ENCODE data around the gene PDIA4. TPM values are rescaled to one million over a fixed set of nuclear protein-coding genes. Genes with fewer than 3 reads are reported as not detected.
"Not testable (repeated sequence)": the region's sequence is repeated elsewhere in the genome, so short reads cannot be mapped to it uniquely, and the experiment has no call there.

PDIA4 gene
- total RNA-seq, 1 experiment from 2014 or later, result 191 TPM

DNA sequence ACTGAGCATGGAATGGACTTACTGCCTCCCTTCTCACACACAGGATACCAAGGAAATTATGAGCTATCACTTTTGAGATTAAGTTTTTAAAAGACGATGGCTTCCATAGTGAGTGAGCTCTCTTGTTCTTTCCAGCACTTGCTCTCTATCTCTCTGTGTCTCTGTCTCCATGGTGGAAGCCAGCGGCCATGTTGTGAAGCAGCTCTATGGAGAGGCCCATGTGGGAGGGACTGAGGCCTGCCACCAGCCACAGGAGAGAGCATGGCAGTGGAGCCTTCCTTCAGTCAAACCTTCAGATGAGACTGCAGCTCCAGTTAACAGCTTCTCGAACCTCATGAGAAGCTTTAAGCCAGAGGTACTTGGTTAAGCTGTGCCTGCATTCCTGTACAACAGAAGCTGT is 20.5 kb upstream of the PDIA4 start:
- Mint-ChIP-seq H3K27ac (ENCODE audit: low read depth, unreplicated experiment) (no peak overlapping the region), H3K4me1 (ENCODE audit: insufficient read depth, unreplicated experiment) (no peaks in the 10 kb centered on the region), H3K9me3 (ENCODE audit: unreplicated experiment) (no peaks in the 10 kb centered on the region), H3K4me3 (ENCODE audit: unreplicated experiment) (no peak overlapping the region), H3K27me3 (ENCODE audit: insufficient read depth, unreplicated experiment) (no peaks in the 10 kb centered on the region), H3K36me3 (ENCODE audit: insufficient read depth, unreplicated experiment) (no peaks in the 10 kb centered on the region)
- CTCF ChIA-PET, result interaction anchor here (0.5 to 0.9 kb wide), 4 partner anchors 16 to 1339 kb away, joined by 3 to 4 read pairs (median 3); no protein-coding TSS in a partner anchor
- no peak for DNase-seq (ENCODE audit: unreplicated experiment)
- POLR2A ChIA-PET, result interaction anchor here (1.4 to 1.7 kb wide), 2 partner anchors 17 to 20 kb away, joined by 5 to 7 read pairs; no protein-coding TSS in a partner anchor
- no TSS peak for BruUV-seq (replicated peaks)
- intact Hi-C loops (cut with micrococcal nuclease), result no loop called here
- TF ChIP-seq, protein P1, sequence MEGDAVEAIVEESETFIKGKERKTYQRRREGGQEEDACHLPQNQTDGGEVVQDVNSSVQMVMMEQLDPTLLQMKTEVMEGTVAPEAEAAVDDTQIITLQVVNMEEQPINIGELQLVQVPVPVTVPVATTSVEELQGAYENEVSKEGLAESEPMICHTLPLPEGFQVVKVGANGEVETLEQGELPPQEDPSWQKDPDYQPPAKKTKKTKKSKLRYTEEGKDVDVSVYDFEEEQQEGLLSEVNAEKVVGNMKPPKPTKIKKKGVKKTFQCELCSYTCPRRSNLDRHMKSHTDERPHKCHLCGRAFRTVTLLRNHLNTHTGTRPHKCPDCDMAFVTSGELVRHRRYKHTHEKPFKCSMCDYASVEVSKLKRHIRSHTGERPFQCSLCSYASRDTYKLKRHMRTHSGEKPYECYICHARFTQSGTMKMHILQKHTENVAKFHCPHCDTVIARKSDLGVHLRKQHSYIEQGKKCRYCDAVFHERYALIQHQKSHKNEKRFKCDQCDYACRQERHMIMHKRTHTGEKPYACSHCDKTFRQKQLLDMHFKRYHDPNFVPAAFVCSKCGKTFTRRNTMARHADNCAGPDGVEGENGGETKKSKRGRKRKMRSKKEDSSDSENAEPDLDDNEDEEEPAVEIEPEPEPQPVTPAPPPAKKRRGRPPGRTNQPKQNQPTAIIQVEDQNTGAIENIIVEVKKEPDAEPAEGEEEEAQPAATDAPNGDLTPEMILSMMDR (IDR thresholded peaks at IDR 0.05; ENCODE audit: unreplicated experiment), result no peak

DNA sequence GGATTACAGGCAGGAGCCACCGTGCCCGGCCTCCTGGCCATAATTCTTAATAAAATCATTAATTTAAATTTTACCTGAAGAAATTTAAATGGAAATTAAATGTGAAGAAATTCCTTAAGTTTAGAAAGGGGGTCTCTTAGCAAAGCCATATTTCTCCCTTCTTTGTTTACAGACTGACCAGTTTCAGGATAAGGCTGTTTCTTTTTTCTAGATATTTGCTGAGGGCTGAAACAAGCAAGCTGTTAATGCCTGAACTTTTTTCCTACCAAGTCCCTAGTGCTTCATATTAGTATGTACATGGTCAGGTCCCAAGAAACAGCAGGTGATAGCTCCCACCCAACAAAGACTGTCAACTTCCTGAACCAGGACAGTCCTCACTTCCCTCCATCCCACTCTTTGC is 18.1 kb upstream of the PDIA4 start:
- TF ChIP-seq, protein P1 (IDR thresholded peaks at IDR 0.05; ENCODE audit: unreplicated experiment), result no peak
- no TSS peak for BruUV-seq (replicated peaks)
- no peak for DNase-seq (ENCODE audit: unreplicated experiment)
- ChIA-PET CTCF (interaction anchor here (0.5 kb wide), 1 partner anchor 529 kb away, joined by 4 read pairs; no protein-coding TSS in a partner anchor), POLR2A (interaction anchor here (0.8 kb wide), 1 partner anchor 20 kb away, joined by 3 read pairs; no protein-coding TSS in a partner anchor)
- intact Hi-C loops (cut with micrococcal nuclease), result no loop called here
- H3K27ac Mint-ChIP-seq (ENCODE audit: low read depth, unreplicated experiment), result no peak overlapping the region
- H3K4me3 Mint-ChIP-seq (ENCODE audit: unreplicated experiment), result no peak overlapping the region
- H3K4me1 Mint-ChIP-seq (ENCODE audit: insufficient read depth, unreplicated experiment), result no peaks in the 10 kb centered on the region
- no peaks in the 10 kb centered on the region for H3K27me3 Mint-ChIP-seq (ENCODE audit: insufficient read depth, unreplicated experiment)
- no peaks in the 10 kb centered on the region for H3K36me3 Mint-ChIP-seq (ENCODE audit: insufficient read depth, unreplicated experiment)
- H3K9me3 Mint-ChIP-seq (ENCODE audit: unreplicated experiment), result no peaks in the 10 kb centered on the region

DNA sequence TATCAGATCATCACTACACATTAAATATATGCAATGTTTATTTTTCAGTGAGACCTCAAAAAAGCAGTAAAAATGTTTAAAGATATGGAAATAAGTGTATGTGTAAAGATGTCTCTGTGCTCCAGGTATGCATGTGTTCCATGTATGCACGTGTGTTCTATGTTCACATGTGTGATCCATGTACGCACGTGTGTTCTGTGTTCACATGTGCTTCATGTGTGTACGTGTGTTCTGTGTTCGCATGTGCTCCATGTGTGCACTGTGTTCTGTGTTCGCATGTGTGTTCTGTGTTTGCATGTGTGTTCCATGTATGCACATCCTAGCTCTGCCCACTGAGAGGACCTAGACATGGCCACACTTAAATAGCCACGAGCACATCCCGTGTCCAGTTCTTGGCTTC is 15.6 kb upstream of the PDIA4 start:
- DNase-seq (ENCODE audit: unreplicated experiment), result no peak
- Mint-ChIP-seq H3K27me3 (ENCODE audit: insufficient read depth, unreplicated experiment) (no peaks in the 10 kb centered on the region), H3K27ac (ENCODE audit: low read depth, unreplicated experiment) (no peak overlapping the region), H3K4me3 (ENCODE audit: unreplicated experiment) (no peak overlapping the region), H3K9me3 (ENCODE audit: unreplicated experiment) (no peaks in the 10 kb centered on the region), H3K4me1 (ENCODE audit: insufficient read depth, unreplicated experiment) (no peaks in the 10 kb centered on the region), H3K36me3 (ENCODE audit: insufficient read depth, unreplicated experiment) (no peaks in the 10 kb centered on the region)
- ChIA-PET POLR2A (interaction anchor here (0.6 kb wide), 1 partner anchor 30 kb away, joined by 3 read pairs; no protein-coding TSS in a partner anchor), CTCF (interaction anchor here (0.8 kb wide), 1 partner anchor 56 kb away, joined by 4 read pairs; no protein-coding TSS in a partner anchor)
- TF ChIP-seq, protein P1 (IDR thresholded peaks at IDR 0.05; ENCODE audit: unreplicated experiment), result no peak
- intact Hi-C loops (cut with micrococcal nuclease), result no loop called here
- no TSS peak for BruUV-seq (replicated peaks)

DNA sequence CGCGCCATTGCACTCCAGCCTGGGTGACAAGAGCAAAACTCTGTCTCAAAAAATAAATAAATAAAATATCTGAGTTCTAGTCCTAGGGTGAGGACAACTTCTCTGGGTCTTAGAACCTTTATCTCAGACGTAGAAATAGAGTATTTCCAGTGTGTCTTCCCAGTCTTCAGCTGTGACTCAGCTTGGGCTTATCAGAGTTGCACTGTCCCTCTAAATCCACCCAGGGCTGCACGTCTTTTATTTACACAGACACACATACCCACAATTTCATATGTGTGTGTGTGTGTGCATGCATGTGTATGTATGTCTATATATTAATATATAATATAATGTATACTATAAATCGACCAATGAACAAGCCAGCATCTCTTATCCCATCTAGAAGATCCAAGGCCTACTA is 13.0 kb upstream of the PDIA4 start:
- Mint-ChIP-seq H3K4me3 (ENCODE audit: unreplicated experiment) (no peak overlapping the region), H3K27me3 (ENCODE audit: insufficient read depth, unreplicated experiment) (no peaks in the 10 kb centered on the region), H3K27ac (ENCODE audit: low read depth, unreplicated experiment) (no peak overlapping the region), H3K4me1 (ENCODE audit: insufficient read depth, unreplicated experiment) (no peaks in the 10 kb centered on the region), H3K9me3 (ENCODE audit: unreplicated experiment) (no peaks in the 10 kb centered on the region), H3K36me3 (ENCODE audit: insufficient read depth, unreplicated experiment) (no peaks in the 10 kb centered on the region)
- DNase-seq (ENCODE audit: unreplicated experiment), result no peak
- ChIA-PET CTCF (interaction anchor here (0.6 kb wide), 1 partner anchor 669 kb away, joined by 3 read pairs; no protein-coding TSS in a partner anchor), POLR2A (no interaction called here)
- no TSS peak for BruUV-seq (replicated peaks)
- intact Hi-C loops (cut with micrococcal nuclease), result no loop called here
- TF ChIP-seq, protein P1 (IDR thresholded peaks at IDR 0.05; ENCODE audit: unreplicated experiment), result no peak

DNA sequence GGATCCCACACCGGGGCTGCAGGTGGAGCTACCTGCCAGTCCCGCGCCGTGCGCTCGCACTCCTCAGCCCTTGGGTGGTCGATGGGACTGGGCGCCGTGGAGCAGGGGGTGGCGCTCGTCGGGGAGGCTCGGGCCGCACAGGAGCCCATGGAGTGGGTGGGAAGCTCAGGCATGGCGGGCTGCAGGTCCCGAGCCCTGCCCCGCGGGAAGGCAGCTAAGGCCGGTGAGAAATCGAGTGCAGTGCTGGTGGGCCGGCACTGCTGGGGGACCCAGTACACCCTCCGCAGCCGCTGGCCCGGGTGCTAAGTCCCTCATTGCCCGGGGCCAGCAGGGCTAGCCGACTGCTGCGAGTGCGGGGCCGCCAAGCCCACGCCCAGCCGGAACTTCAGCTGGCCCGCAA is 10.3 kb upstream of the PDIA4 start:
- H3K27me3 Mint-ChIP-seq (ENCODE audit: insufficient read depth, unreplicated experiment); intact Hi-C loops (cut with micrococcal nuclease); BruUV-seq (replicated peaks): not testable (repeated sequence)

More for the DNA sequence above, 10.3 kb upstream of the PDIA4 start:
- H3K9me3 Mint-ChIP-seq (ENCODE audit: unreplicated experiment); H3K4me3 Mint-ChIP-seq (ENCODE audit: unreplicated experiment); POLR2A ChIA-PET; DNase-seq (ENCODE audit: unreplicated experiment); H3K27ac Mint-ChIP-seq (ENCODE audit: low read depth, unreplicated experiment); H3K36me3 Mint-ChIP-seq (ENCODE audit: insufficient read depth, unreplicated experiment); H3K4me1 Mint-ChIP-seq (ENCODE audit: insufficient read depth, unreplicated experiment): not testable (repeated sequence)
- CTCF ChIA-PET, result interaction anchor here (1.0 kb wide), 1 partner anchor 20 kb away, joined by 4 read pairs; no protein-coding TSS in a partner anchor
